WTC11 (cell line): ENCODE measurements around the gene HOXB13. TPM values are rescaled to one million over a fixed set of nuclear protein-coding genes. Genes with fewer than 3 reads are reported as not detected.
A peak's percentile ranks its signal among the peaks of the same experiment; 100 is the strongest.

Source experiments
- ATAC-seq: fragments of 200-7000 bp; cut with Tn5 transposase; 2 replicates; pipeline ENCODE4 v1.10.0; 2021; ENCODE audit warnings: mild to moderate bottlenecking, moderate library complexity
- CTCF ChIA-PET: fragments of 300-600 bp; sonication (Branson Sonifier 250); formaldehyde crosslinking; loops from one replicate; lab custom pipeline; 2021; ENCODE audit warnings: antibody characterized with exemption; lab: Charles Lee
- POLR2A ChIA-PET: fragments of 350-600 bp; sonication (Branson Sonifier 250); formaldehyde crosslinking; loops from one replicate; lab custom pipeline; 2021; ENCODE audit warnings: antibody characterized with exemption; lab: Charles Lee
- DNase-seq: peaks from one replicate; pipeline ENCODE4 v3.0.0; 2021; ENCODE audit warnings: low spot score
- H3K27ac Mint-ChIP-seq: 2 replicates; pipeline ENCODE4 v1.8.0; 2021; ENCODE audit warnings: mixed read lengths
- H3K27me3 Mint-ChIP-seq: 2 replicates; pipeline ENCODE4 v1.8.0; 2021; ENCODE audit warnings: low read depth, mild to moderate bottlenecking, moderate library complexity, mixed read lengths
- H3K36me3 Mint-ChIP-seq: 2 replicates; pipeline ENCODE4 v1.8.0; 2021; ENCODE audit warnings: mixed read lengths
- H3K4me1 Mint-ChIP-seq: 2 replicates; pipeline ENCODE4 v1.8.0; 2022; ENCODE audit warnings: mixed read lengths
- H3K4me3 Mint-ChIP-seq: 2 replicates; pipeline ENCODE4 v1.8.0; 2021; ENCODE audit warnings: mild to moderate bottlenecking, moderate library complexity, mixed read lengths
- H3K9me3 Mint-ChIP-seq: 2 replicates; pipeline ENCODE4 v1.8.0; 2021; ENCODE audit warnings: mixed read lengths
- ATF1 ChIP-seq: sonication (generic); formaldehyde crosslinking; IDR thresholded peaks from 2 replicates; pipeline ENCODE4 v1.8.1; 2023; ENCODE audit warnings: mild to moderate bottlenecking, moderate library complexity, missing genetic modification reagents
- CREM ChIP-seq: sonication (generic); formaldehyde crosslinking; IDR thresholded peaks from 2 replicates; pipeline ENCODE4 v1.8.1; 2022; ENCODE audit warnings: mild to moderate bottlenecking, missing genetic modification reagents, moderate library complexity
- FOXK1 ChIP-seq: sonication (generic); formaldehyde crosslinking; IDR thresholded peaks from 2 replicates; pipeline ENCODE4 v1.8.0; 2022; ENCODE audit warnings: mild to moderate bottlenecking, moderate library complexity, missing genetic modification reagents
- JAZF1 ChIP-seq: fragments of 250-450 bp; sonication (Bioruptor Pico); IDR thresholded peaks from 2 replicates; pipeline ENCODE4 v1.9.0; 2021; ENCODE audit warnings: moderate library complexity, mild to moderate bottlenecking, inconsistent platforms
- MXD4 ChIP-seq: fragments of 250-450 bp; sonication (Bioruptor Pico); IDR thresholded peaks from 2 replicates; pipeline ENCODE4 v1.8.0; 2021; ENCODE audit warnings: mild to moderate bottlenecking, moderate library complexity, borderline replicate concordance
- NR1H2 ChIP-seq: sonication (generic); formaldehyde crosslinking; IDR thresholded peaks from 2 replicates; pipeline ENCODE4 v1.9.0; 2021; ENCODE audit warnings: mild to moderate bottlenecking, moderate library complexity, missing genetic modification reagents
- OVOL2 ChIP-seq: fragments of 250-450 bp; sonication (Bioruptor Pico); IDR thresholded peaks from 2 replicates; pipeline ENCODE4 v1.9.0; 2021; ENCODE audit warnings: mild to moderate bottlenecking, borderline replicate concordance
- SOX15 ChIP-seq: fragments of 250-450 bp; sonication (Bioruptor Pico); IDR thresholded peaks from 2 replicates; pipeline ENCODE4 v1.9.0; 2021; ENCODE audit warnings: mild to moderate bottlenecking
- TCF7 ChIP-seq: sonication (generic); formaldehyde crosslinking; IDR thresholded peaks from 2 replicates; pipeline ENCODE4 v1.8.0; 2022; ENCODE audit warnings: mild to moderate bottlenecking, low read depth, missing genetic modification reagents, moderate library complexity
- ZBTB21 ChIP-seq: sonication (generic); formaldehyde crosslinking; IDR thresholded peaks from 2 replicates; pipeline ENCODE4 v1.8.1; 2023; ENCODE audit warnings: mild to moderate bottlenecking, missing genetic modification reagents, borderline replicate concordance
- ZNF138 ChIP-seq: sonication (generic); formaldehyde crosslinking; conservative IDR thresholded peaks from 2 replicates; pipeline ENCODE4 v1.8.1; 2022; ENCODE audit warnings: mild to moderate bottlenecking, moderate library complexity, missing genetic modification reagents
- ZNF219 ChIP-seq: sonication (generic); formaldehyde crosslinking; IDR thresholded peaks from 2 replicates; pipeline ENCODE4 v1.8.0; 2023; ENCODE audit warnings: missing genetic modification reagents, mild to moderate bottlenecking, borderline replicate concordance
- ZNF396 ChIP-seq: fragments of 250-450 bp; sonication (Bioruptor Pico); IDR thresholded peaks from 2 replicates; pipeline ENCODE4 v1.8.0; 2021; ENCODE audit warnings: mild to moderate bottlenecking, moderate library complexity, borderline replicate concordance
- total RNA-seq: library from RNA; stranded (reverse); gene quantifications from 3 replicates; pipeline ENCODE4 v1.2.3, GENCODE V29; 2021
- TF ChIP-seq, protein P1 (sequence below): sonication (generic); formaldehyde crosslinking; IDR thresholded peaks from 2 replicates; pipeline ENCODE4 v1.8.1; 2023; ENCODE audit warnings: mild to moderate bottlenecking, missing genetic modification reagents
- TF ChIP-seq, protein P2 (sequence below): fragments of 250-450 bp; sonication (Bioruptor Pico); IDR thresholded peaks from 2 replicates; pipeline ENCODE4 v1.9.0; 2021; ENCODE audit warnings: moderate library complexity, mild to moderate bottlenecking, inconsistent platforms, borderline replicate concordance
- TF ChIP-seq, protein P3 (sequence below): fragments of 200-600 bp; IDR thresholded peaks from 2 replicates; pipeline ENCODE4 v1.8.0; 2022; ENCODE audit warnings: antibody characterized with exemption

HOXB13 gene
- total RNA-seq, 1 experiment from 2014 or later: 2.8 TPM

DNA sequence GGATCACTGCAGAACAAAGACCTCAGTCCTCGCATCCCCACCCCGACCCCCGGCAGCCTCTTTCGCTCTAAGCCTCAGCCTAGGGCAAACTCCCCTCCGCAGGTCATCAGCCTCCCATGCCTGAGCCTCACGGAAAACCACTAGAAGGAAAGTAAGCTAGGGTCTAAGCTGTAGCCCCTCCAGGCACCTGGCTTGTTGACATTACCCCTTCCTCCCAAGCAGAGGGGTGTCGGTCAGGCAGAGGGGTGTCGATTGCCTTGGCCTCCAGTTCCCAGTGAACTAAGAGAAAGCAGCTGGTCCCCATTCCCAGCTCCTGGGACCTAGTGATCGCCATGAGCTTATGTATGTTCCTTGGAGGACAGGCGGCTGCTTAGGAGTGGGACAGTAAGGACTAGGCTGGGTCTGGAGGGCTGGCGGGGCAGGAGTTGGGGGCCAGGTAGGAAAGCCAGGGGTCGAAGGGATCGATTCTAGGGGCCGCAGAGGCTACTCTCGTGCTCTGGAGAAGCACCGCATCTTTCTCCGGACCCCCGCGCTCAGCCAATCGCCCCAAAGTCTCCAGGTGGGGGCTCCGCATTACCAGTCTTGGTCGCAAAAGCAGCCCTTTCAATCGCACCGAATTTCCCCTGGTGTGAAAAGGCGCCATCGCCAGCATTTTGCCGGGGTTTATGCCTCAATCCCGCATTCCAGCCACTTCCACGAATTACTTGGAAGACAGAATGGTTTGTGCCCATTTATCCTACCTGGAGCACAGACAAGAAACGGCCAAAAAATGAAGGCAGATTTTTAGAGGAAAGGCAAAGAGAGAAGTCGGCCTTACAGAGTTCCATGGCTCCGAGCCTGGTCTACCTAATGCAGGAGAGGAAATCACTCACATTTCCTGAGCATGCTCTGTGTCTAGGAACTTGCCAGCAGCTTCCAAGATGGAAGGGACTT is 21.3 kb upstream of the HOXB13 start:
- Mint-ChIP-seq H3K27me3 (peaks cover 100% of the 10 kb centered on the region), H3K9me3 (no peaks in the 10 kb centered on the region), H3K4me3 (no peak overlapping the region), H3K36me3 (0 out of 2 replicates have a peak, but pooled peaks cover 4% of the 10 kb centered on the region), H3K4me1 (peaks cover 43% of the 10 kb centered on the region), H3K27ac (no peak overlapping the region)
- ChIA-PET CTCF (interaction anchor here (0.8 to 3.9 kb wide), 7 partner anchors 25 to 134 kb away, joined by 3 to 25 read pairs (median 6); partner anchors contain the start of gene PRAC2), POLR2A (interaction anchor here (0.8 kb wide), 1 partner anchor 27 kb away, joined by 3 read pairs; the partner anchor contains the start of gene PRAC2)
- TF ChIP-seq CREM (CRISPR knock-in tag) (no peak), TCF7 (CRISPR knock-in tag) (no peak), OVOL2 (CRISPR knock-in tag) (no peak), JAZF1 (no peak), ZNF219 (no peak), SOX15 (no peak), MXD4 (CRISPR knock-in tag) (no peak), FOXK1 (CRISPR knock-in tag) (no peak), ZNF396 (CRISPR knock-in tag) (no peak), ZNF138 (CRISPR knock-in tag) (no peak), ATF1 (no peak)
- TF ChIP-seq, protein P1, sequence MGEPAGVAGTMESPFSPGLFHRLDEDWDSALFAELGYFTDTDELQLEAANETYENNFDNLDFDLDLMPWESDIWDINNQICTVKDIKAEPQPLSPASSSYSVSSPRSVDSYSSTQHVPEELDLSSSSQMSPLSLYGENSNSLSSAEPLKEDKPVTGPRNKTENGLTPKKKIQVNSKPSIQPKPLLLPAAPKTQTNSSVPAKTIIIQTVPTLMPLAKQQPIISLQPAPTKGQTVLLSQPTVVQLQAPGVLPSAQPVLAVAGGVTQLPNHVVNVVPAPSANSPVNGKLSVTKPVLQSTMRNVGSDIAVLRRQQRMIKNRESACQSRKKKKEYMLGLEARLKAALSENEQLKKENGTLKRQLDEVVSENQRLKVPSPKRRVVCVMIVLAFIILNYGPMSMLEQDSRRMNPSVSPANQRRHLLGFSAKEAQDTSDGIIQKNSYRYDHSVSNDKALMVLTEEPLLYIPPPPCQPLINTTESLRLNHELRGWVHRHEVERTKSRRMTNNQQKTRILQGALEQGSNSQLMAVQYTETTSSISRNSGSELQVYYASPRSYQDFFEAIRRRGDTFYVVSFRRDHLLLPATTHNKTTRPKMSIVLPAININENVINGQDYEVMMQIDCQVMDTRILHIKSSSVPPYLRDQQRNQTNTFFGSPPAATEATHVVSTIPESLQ (CRISPR knock-in tag): no peak
- TF ChIP-seq, protein P2, sequence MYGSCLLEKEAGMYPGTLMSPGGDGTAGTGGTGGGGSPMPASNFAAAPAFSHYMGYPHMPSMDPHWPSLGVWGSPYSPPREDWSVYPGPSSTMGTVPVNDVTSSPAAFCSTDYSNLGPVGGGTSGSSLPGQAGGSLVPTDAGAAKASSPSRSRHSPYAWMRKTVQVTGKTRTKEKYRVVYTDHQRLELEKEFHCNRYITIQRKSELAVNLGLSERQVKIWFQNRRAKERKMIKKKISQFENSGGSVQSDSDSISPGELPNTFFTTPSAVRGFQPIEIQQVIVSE (CRISPR knock-in tag): no peak
- TF ChIP-seq, protein P3, sequence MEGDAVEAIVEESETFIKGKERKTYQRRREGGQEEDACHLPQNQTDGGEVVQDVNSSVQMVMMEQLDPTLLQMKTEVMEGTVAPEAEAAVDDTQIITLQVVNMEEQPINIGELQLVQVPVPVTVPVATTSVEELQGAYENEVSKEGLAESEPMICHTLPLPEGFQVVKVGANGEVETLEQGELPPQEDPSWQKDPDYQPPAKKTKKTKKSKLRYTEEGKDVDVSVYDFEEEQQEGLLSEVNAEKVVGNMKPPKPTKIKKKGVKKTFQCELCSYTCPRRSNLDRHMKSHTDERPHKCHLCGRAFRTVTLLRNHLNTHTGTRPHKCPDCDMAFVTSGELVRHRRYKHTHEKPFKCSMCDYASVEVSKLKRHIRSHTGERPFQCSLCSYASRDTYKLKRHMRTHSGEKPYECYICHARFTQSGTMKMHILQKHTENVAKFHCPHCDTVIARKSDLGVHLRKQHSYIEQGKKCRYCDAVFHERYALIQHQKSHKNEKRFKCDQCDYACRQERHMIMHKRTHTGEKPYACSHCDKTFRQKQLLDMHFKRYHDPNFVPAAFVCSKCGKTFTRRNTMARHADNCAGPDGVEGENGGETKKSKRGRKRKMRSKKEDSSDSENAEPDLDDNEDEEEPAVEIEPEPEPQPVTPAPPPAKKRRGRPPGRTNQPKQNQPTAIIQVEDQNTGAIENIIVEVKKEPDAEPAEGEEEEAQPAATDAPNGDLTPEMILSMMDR: no peak
- DNase-seq (no peak), ATAC-seq (peak; percentile 18)

DNA sequence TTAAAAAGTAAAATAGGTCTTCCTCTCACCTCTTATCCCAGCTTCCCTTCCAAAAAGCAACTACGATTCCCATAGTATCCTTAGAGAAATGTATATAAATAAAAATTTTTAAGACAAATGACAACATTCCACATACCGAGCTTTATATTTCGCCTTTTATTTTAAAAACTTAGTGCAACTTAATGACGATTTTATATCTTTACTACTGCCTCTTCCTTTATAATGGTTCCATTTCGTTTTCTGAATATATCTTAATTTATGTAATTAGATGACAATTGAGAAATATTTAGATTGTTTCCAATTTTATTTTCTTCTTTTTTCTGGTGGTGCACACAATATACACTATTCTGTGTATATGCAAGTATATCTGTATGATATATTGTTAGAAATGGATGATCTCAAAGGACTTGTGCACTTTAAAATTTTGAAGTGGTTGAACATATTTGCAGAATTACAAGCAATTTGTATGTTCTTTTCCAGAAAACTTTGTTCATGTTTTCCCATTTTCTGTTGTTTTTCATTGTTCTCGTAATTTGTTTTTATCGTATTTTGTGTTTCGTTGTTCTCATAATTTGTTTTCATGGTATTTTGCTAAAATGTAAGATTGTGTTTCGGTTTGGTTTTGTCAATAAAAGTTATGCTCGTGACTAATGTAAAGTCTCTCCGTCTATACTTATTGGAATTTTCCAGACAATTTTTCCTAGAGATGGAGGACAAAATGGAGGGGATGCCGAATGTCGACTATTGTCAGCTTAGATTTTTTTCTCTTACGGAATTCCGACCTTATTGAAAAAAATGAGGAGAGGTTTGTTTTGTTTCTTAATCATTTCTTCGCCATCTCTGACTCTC is 20.4 kb upstream of the HOXB13 start:
- ATAC-seq (no peak), DNase-seq (no peak)
- ChIA-PET POLR2A (interaction anchor here (0.8 kb wide), 1 partner anchor 26 kb away, joined by 3 read pairs; the partner anchor contains the start of gene PRAC2), CTCF (interaction anchor here (1.0 to 1.6 kb wide), 5 partner anchors 24 to 112 kb away, joined by 4 to 7 read pairs (median 6); no protein-coding TSS in a partner anchor)
- TF ChIP-seq, protein P3: no peak
- TF ChIP-seq ZBTB21 (CRISPR knock-in tag) (no peak), NR1H2 (CRISPR knock-in tag) (no peak), ZNF138 (CRISPR knock-in tag) (no peak), CREM (CRISPR knock-in tag) (no peak)
- Mint-ChIP-seq H3K4me1 (peaks cover 41% of the 10 kb centered on the region), H3K4me3 (no peak overlapping the region), H3K27me3 (peaks cover 100% of the 10 kb centered on the region), H3K27ac (no peak overlapping the region), H3K36me3 (0 out of 2 replicates have a peak, but pooled peaks cover 4% of the 10 kb centered on the region), H3K9me3 (no peaks in the 10 kb centered on the region)
